ENCODE measurements around the gene MINDY2. TPM values are rescaled to one million over a fixed set of nuclear protein-coding genes. Genes with fewer than 3 reads are reported as not detected.

MINDY2 gene
- total and polyA plus RNA-seq, 2 donors = 5.1 to 8.9 TPM

DNA sequence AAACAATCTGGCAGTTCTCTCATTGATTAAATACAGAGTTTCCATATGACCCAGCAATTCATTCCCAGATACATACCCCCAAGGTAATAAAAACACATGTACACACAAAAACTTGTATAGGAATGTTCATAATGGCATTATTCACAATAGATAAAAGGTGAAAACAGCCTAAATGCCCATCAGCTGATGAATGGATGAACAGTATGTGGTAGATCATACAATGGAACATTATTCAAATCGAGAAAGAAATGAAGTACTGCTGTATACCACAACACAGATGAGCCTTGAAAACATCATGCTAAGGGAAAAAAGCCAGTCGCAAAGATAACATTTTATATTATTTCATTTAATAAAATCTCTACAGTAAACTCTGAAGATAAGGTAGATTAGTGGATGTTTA is 91.2 kb downstream of the MINDY2 start:
- no peak overlapping the region for H3K27ac ChIP-seq (ENCODE audit: low read depth in 1 of 2, low read length in 1 of 2)
- no peak overlapping the region for H3K4me3 ChIP-seq (ENCODE audit: low read length in 2 of 2)
- peaks cover 0 to 3% of the 10 kb centered on the region in 2 donors for H3K27me3 ChIP-seq (ENCODE audit: control insufficient read depth in 2 of 2, insufficient read depth in 1 of 2, low read length in 1 of 2)
- DNase-seq (ENCODE audit: low read depth in 6 of 9, low spot score in 9 of 9) = no peak
- 94% methylated on average over 2 of the region's 2 CpGs for WGBS
- H3K4me1 ChIP-seq (ENCODE audit: control insufficient read depth in 2 of 2, insufficient read depth in 2 of 2, low read length in 2 of 2) = peaks cover 6 to 12% of the 10 kb centered on the region in 2 donors
- H3K9me3 ChIP-seq (ENCODE audit: control insufficient read depth in 2 of 2, insufficient read depth in 1 of 2, low read length in 1 of 2) = no peaks in the 10 kb centered on the region
- no peaks in the 10 kb centered on the region for H3K36me3 ChIP-seq (ENCODE audit: control insufficient read depth in 2 of 2, insufficient read depth in 2 of 2, low read length in 1 of 2)

DNA sequence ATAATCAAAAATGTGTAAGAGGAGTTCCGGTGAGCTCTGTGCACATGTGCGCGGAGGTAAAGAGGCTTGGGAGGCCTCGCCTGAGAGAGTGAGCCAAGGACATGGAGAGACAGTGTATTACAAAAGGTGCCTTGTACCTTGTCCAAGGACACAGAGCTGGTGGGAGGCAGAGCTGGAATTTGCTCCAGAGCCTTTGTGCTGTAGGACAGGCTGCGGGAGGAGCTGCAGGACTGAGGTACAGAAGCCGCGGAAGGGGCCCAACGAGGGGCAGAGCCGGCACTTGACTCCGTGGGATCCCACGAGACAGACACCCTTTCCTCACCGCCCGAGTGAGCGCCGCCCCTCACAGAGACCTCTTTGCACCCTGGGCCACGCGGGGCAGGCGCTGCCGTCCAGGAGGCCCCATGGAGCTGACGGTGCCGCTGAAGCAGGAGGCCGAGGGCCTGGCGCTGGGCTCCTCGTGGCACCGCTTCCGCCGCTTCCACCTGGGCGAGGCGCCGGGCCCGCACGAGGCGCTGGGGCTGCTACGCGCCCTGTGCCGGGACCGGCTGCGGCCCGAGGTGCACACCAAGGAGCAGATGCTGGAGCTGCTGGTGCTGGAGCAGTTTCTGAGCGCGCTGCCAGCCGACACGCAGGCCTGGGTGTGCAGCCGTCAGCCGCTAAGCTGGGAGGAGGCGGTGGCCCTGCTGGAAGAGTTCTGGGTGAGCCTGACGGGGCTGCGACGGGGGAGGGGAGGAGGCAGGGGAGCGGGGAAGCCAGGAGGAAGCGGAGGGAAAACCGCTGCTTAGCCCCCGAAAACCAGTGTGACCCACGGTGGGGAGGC is 93.7 kb downstream of the MINDY2 start:
- DNase-seq (ENCODE audit: low read depth in 6 of 9, low spot score in 9 of 9) = peak in 8 of 9 donors; percentile 6 to 57 (median 20)
- H3K36me3 ChIP-seq (ENCODE audit: control insufficient read depth in 2 of 2, insufficient read depth in 2 of 2, low read length in 1 of 2) = no peaks in the 10 kb centered on the region
- no peaks in the 10 kb centered on the region for H3K9me3 ChIP-seq (ENCODE audit: control insufficient read depth in 2 of 2, insufficient read depth in 1 of 2, low read length in 1 of 2)
- 39% methylated on average over 54 of the region's 54 CpGs for WGBS
- H3K4me1 ChIP-seq (ENCODE audit: control insufficient read depth in 2 of 2, insufficient read depth in 2 of 2, low read length in 2 of 2) = peaks cover 6 to 12% of the 10 kb centered on the region in 2 donors
- H3K4me3 ChIP-seq (ENCODE audit: low read length in 2 of 2) = peak overlapping the region; percentile 12 to 32
- no peak overlapping the region for H3K27ac ChIP-seq (ENCODE audit: low read depth in 1 of 2, low read length in 1 of 2)
- H3K27me3 ChIP-seq (ENCODE audit: control insufficient read depth in 2 of 2, insufficient read depth in 1 of 2, low read length in 1 of 2) = peaks cover 0 to 3% of the 10 kb centered on the region in 2 donors

DNA sequence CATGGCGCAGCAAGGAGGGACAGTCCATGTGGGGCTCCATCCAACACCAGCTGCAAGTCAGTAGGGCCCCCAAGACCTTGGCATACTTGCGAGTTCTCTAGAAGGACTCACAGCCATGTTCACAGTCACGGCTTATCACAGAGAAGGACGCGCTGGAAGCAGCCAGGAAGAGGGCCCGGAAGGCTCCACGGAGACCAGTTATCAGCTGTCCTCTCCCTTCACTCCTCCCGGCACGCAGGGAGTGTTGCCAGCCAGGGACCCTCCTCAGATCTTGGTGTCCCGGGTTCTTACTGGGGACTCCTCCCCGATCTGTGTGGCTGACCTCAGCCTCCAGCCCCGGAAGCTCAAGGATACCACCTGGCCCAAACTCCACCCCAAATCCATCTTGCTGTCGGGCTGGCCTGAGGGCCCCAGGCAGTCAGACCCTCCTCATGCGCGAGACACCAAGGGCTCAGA is 94.4 kb downstream of the MINDY2 start:
- peak overlapping the region; percentile 12 to 32 for H3K4me3 ChIP-seq (ENCODE audit: low read length in 2 of 2)
- H3K27me3 ChIP-seq (ENCODE audit: control insufficient read depth in 2 of 2, insufficient read depth in 1 of 2, low read length in 1 of 2) = peaks cover 0 to 3% of the 10 kb centered on the region in 2 donors
- no peaks in the 10 kb centered on the region for H3K36me3 ChIP-seq (ENCODE audit: control insufficient read depth in 2 of 2, insufficient read depth in 2 of 2, low read length in 1 of 2)
- 90% methylated on average over 15 of the region's 15 CpGs for WGBS
- peaks cover 6 to 12% of the 10 kb centered on the region in 2 donors for H3K4me1 ChIP-seq (ENCODE audit: control insufficient read depth in 2 of 2, insufficient read depth in 2 of 2, low read length in 2 of 2)
- DNase-seq (ENCODE audit: low read depth in 6 of 9, low spot score in 9 of 9) = peak in 1 of 9 donors; percentile 3
- H3K27ac ChIP-seq (ENCODE audit: low read depth in 1 of 2, low read length in 1 of 2) = no peak overlapping the region
- H3K9me3 ChIP-seq (ENCODE audit: control insufficient read depth in 2 of 2, insufficient read depth in 1 of 2, low read length in 1 of 2) = no peaks in the 10 kb centered on the region

DNA sequence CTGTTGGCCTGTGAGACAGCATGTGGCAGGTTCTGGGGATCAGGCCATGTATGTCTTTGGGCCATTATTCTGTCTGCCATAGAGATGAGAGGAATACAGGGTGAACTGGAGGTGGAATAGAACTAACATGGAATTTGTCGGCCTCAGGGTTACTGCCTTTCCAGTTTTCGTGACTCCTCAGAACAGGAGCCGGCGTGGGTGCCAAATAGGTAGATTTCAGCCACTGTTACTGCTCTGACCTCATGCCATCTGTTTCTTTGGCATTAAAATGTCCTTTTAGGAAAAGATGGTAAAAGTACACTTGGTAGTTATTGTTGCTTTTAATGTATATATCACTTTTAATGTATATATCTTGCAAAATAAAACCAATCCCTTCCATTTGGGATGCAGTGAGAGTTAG is 96.8 kb downstream of the MINDY2 start:
- H3K4me1 ChIP-seq (ENCODE audit: control insufficient read depth in 2 of 2, insufficient read depth in 2 of 2, low read length in 2 of 2) = peaks cover 6 to 12% of the 10 kb centered on the region in 2 donors
- no peaks in the 10 kb centered on the region for H3K36me3 ChIP-seq (ENCODE audit: control insufficient read depth in 2 of 2, insufficient read depth in 2 of 2, low read length in 1 of 2)
- peaks cover 0 to 3% of the 10 kb centered on the region in 2 donors for H3K27me3 ChIP-seq (ENCODE audit: control insufficient read depth in 2 of 2, insufficient read depth in 1 of 2, low read length in 1 of 2)
- H3K9me3 ChIP-seq (ENCODE audit: control insufficient read depth in 2 of 2, insufficient read depth in 1 of 2, low read length in 1 of 2) = no peaks in the 10 kb centered on the region
- no peak overlapping the region for H3K4me3 ChIP-seq (ENCODE audit: low read length in 2 of 2)
- no peak for DNase-seq (ENCODE audit: low read depth in 6 of 9, low spot score in 9 of 9)
- 97% methylated on average over 4 of the region's 4 CpGs for WGBS
- no peak overlapping the region for H3K27ac ChIP-seq (ENCODE audit: low read depth in 1 of 2, low read length in 1 of 2)

DNA sequence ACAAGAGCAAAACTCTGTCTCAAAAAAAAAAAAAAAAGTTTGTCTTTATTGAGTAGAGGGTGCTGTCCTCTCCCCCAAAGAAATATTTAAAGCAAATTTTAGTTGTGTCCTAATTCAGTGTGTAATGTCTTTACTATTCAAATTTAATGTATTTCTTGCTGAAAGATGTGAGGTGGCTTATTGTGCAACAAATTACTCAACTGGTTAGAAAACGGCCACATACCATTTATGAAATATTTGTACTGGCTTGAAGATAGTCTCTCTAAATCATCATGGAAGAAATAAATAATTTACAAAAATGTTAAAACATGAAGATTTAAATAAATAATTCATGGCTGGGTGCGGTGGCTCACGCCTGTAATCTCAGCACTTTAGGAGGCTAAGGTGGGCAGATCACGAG is 99.3 kb downstream of the MINDY2 start:
- H3K27me3 ChIP-seq (ENCODE audit: control insufficient read depth in 2 of 2, insufficient read depth in 1 of 2, low read length in 1 of 2) = no peaks in the 10 kb centered on the region
- peaks cover 0 to 4% of the 10 kb centered on the region in 2 donors for H3K36me3 ChIP-seq (ENCODE audit: control insufficient read depth in 2 of 2, insufficient read depth in 2 of 2, low read length in 1 of 2)
- no peak overlapping the region for H3K4me3 ChIP-seq (ENCODE audit: low read length in 2 of 2)
- no peaks in the 10 kb centered on the region for H3K9me3 ChIP-seq (ENCODE audit: control insufficient read depth in 2 of 2, insufficient read depth in 1 of 2, low read length in 1 of 2)
- H3K4me1 ChIP-seq (ENCODE audit: control insufficient read depth in 2 of 2, insufficient read depth in 2 of 2, low read length in 2 of 2) = peaks cover 0 to 3% of the 10 kb centered on the region in 2 donors
- 96% methylated on average over 4 of the region's 4 CpGs for WGBS
- H3K27ac ChIP-seq (ENCODE audit: low read depth in 1 of 2, low read length in 1 of 2) = no peak overlapping the region
- no peak for DNase-seq (ENCODE audit: low read depth in 6 of 9, low spot score in 9 of 9)

DNA sequence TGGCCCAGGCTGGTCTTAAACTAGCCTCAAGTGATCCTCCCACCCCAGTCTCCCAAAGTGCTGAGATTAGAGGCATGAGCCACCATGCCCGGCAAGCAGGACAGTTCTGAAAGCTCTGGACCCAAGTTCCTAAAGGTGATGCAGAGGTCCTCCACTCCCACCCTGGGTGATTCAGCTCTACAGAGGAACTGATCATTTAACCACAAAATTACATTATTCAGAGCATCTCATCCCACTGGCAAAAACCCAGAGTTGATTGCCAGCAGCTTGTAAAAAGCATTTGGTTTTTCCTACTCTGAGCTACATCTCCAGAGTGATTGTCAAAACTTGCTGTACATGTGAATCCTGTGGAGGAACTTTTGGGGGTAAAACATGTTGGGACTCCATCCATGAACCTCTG is 102.2 kb downstream of the MINDY2 start:
- no peak overlapping the region for H3K27ac ChIP-seq (ENCODE audit: low read depth in 1 of 2, low read length in 1 of 2)
- no peaks in the 10 kb centered on the region for H3K4me1 ChIP-seq (ENCODE audit: control insufficient read depth in 2 of 2, insufficient read depth in 2 of 2, low read length in 2 of 2)
- DNase-seq (ENCODE audit: low read depth in 6 of 9, low spot score in 9 of 9) = no peak
- H3K27me3 ChIP-seq (ENCODE audit: control insufficient read depth in 2 of 2, insufficient read depth in 1 of 2, low read length in 1 of 2) = no peaks in the 10 kb centered on the region
- WGBS = 96% methylated on average over 1 of the region's 1 CpG
- H3K4me3 ChIP-seq (ENCODE audit: low read length in 2 of 2) = no peak overlapping the region
- peaks cover 16 to 18% of the 10 kb centered on the region in 2 donors for H3K36me3 ChIP-seq (ENCODE audit: control insufficient read depth in 2 of 2, insufficient read depth in 2 of 2, low read length in 1 of 2)
- H3K9me3 ChIP-seq (ENCODE audit: control insufficient read depth in 2 of 2, insufficient read depth in 1 of 2, low read length in 1 of 2) = no peaks in the 10 kb centered on the region

DNA sequence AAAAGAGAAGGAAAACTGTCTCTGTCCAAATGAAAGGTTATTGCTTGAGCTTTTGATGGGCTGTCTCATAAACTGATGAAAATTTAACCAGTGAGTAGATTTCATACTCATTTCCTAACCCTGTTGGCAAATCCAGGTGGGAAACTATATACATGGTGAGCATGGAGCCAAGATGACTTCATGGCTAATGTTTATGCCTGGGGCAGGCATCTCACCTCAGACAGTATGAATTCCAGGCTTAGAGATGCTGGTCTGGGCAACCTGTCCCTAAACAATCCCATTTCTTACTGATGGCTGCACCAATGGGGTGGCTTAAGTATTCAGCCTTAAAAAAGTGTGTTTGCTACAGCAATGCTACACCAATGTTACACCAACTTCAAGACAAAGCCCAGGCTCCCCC is 104.2 kb downstream of the MINDY2 start:
- Histone ChIP-seq H3K4me3 (ENCODE audit: low read length in 2 of 2) (no peak overlapping the region), H3K27me3 (ENCODE audit: control insufficient read depth in 2 of 2, insufficient read depth in 1 of 2, low read length in 1 of 2) (no peaks in the 10 kb centered on the region), H3K36me3 (ENCODE audit: control insufficient read depth in 2 of 2, insufficient read depth in 2 of 2, low read length in 1 of 2) (peaks cover 33 to 37% of the 10 kb centered on the region in 2 donors), H3K27ac (ENCODE audit: low read depth in 1 of 2, low read length in 1 of 2) (no peak overlapping the region), H3K4me1 (ENCODE audit: control insufficient read depth in 2 of 2, insufficient read depth in 2 of 2, low read length in 2 of 2) (no peaks in the 10 kb centered on the region), H3K9me3 (ENCODE audit: control insufficient read depth in 2 of 2, insufficient read depth in 1 of 2, low read length in 1 of 2) (no peaks in the 10 kb centered on the region)
- DNase-seq (ENCODE audit: low read depth in 6 of 9, low spot score in 9 of 9) = no peak

DNA sequence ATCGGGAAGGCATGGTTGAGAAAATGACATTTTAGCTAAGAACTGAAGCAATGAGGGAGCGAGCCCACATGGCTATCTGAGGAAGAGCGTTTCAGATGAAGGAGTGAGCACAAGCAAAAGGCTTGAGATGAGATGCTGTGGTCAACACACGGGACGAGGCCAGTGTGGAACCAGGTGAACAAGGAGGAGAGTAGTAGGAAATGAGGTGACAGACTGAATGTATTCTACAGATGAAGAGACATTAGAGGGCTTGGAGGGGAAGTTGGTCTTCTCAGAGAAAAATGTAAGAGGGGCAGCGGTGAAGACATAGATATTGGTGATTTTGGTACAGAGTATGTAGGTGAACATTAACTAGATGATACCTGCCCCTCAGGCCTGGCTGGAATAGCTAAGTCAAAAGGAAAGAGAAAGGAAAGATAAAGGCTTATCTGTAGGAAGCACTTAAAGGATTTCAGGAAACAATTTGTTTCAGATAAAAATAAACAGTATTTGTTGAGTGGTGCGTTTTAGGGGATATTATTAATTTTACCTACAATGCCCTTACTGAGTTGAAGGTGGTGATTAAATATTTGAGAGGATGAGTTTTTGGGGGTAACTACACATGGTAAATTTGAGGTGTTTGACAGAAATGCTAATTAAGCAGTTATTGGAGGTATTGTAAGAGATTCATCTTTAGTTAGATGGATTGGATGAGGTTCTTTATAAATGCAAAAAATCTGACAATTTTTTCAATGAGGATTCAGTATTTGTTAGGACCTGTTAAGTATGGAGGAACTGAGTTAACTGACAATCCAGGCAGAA is 105.4 kb downstream of the MINDY2 start:
- no peaks in the 10 kb centered on the region for H3K4me1 ChIP-seq (ENCODE audit: control insufficient read depth in 2 of 2, insufficient read depth in 2 of 2, low read length in 2 of 2)
- peaks cover 45 to 49% of the 10 kb centered on the region in 2 donors for H3K36me3 ChIP-seq (ENCODE audit: control insufficient read depth in 2 of 2, insufficient read depth in 2 of 2, low read length in 1 of 2)
- H3K27ac ChIP-seq (ENCODE audit: low read depth in 1 of 2, low read length in 1 of 2) = no peak overlapping the region
- H3K27me3 ChIP-seq (ENCODE audit: control insufficient read depth in 2 of 2, insufficient read depth in 1 of 2, low read length in 1 of 2) = no peaks in the 10 kb centered on the region
- WGBS = 97% methylated on average over 7 of the region's 7 CpGs
- no peak for DNase-seq (ENCODE audit: low read depth in 6 of 9, low spot score in 9 of 9)
- H3K9me3 ChIP-seq (ENCODE audit: control insufficient read depth in 2 of 2, insufficient read depth in 1 of 2, low read length in 1 of 2) = no peaks in the 10 kb centered on the region
- H3K4me3 ChIP-seq (ENCODE audit: low read length in 2 of 2) = no peak overlapping the region
